ENCODE data around the gene TLX3.

The TLX3 gene

DNA sequence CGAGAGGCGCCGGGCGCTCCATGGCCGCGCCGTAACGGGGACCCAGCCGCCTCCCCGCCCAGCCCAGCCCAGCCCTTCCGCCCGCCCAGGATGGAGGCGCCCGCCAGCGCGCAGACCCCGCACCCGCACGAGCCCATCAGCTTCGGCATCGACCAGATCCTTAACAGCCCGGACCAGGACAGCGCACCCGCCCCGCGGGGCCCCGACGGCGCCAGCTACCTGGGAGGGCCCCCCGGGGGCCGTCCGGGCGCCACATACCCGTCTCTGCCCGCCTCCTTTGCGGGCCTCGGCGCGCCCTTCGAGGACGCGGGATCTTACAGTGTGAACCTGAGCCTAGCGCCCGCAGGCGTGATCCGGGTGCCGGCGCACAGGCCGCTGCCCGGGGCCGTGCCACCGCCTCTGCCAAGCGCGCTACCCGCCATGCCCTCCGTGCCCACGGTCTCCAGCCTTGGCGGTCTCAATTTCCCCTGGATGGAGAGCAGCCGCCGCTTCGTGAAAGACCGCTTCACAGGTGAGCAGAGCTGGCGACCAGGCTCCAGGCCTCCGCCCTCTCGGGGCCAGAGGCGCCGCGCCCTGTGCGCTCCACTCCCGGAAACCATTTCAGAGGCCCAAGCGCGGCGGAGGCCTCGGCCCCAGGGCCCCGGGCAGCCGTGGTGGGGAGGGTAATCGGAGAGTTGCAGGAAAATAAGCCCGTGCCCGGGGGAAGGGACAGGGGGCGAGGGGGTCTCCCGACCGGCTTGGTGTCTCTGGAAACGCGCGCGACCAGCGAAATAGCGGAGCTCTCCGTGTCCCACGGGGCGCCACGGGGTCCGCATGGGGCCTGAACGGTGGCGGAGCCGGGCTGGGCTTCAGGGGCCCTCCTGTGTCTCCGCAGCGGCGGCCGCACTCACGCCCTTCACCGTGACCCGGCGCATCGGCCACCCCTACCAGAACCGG, 496 bp downstream of the TLX3 start:
- no peak for DNase-seq (ENCODE audit: low read depth in 1 of 2, low spot score in 1 of 2)
- no peak for TF ChIP-seq JUND (IDR thresholded peaks at IDR 0.05; ENCODE audit: low read depth)
- in situ Hi-C loops (cut with HindIII; ENCODE audit: low pct_unique_long_range_greater_than_20kb, low sequenced_read_pairs), result no loop called here

DNA sequence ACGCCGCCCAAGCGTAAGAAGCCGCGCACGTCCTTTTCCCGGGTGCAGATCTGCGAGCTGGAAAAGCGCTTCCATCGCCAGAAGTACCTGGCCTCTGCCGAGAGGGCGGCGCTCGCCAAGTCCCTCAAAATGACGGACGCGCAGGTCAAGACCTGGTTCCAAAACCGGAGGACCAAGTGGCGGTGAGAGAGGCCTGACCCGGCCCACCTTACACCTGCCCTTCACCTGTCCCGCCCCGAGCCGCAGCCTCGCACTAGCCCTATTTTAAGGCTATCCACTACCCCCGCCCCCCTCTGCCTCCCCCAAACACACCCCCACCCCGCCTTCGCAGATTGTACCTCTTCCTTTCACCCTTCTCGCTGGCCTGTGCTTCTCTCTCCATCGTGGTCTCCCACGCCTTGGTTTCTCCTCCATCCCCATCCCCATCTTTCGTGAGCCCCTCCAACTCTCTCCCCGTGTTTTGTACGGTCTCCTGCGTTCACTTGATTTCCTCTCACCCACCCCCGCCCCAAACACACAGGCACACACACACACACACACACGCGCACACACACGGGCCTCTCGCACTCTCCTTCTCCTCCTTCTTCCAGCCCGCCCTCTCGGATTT, 1.3 kb downstream of the TLX3 start:
- in situ Hi-C loops (cut with HindIII; ENCODE audit: low pct_unique_long_range_greater_than_20kb, low sequenced_read_pairs), result no loop called here
- no peak for DNase-seq (ENCODE audit: low read depth in 1 of 2, low spot score in 1 of 2)
- TF ChIP-seq JUND (IDR thresholded peaks at IDR 0.05; ENCODE audit: low read depth), result no peak

DNA sequence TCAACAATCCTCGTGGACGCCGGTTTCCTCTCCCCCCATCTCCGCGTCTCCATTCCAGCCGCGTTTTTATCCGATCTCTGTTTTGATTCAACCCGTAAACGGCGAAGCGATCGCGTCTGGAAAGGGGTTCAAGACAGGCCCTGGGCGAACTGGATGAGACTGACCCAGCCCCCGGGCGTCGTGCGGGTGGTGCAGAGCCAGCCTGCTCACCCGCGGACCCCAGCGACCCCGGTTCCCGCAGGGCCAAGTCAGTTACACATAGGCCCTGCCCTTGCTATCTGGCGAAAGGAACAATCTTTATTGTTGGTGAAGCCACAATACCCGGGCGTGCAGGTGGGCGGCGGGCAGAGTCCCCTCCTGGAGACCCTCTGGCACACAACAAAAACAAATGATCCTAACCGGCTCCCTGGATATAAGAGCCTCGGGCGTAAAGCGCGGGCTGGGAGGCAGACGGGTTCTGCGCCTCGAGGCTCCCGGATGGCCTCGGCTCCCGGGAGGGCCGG, 1.8 kb downstream of the TLX3 start:
- in situ Hi-C loops (cut with HindIII; ENCODE audit: low pct_unique_long_range_greater_than_20kb, low sequenced_read_pairs), result no loop called here
- TF ChIP-seq JUND (IDR thresholded peaks at IDR 0.05; ENCODE audit: low read depth), result no peak
- no peak for DNase-seq (ENCODE audit: low read depth in 1 of 2, low spot score in 1 of 2)

DNA sequence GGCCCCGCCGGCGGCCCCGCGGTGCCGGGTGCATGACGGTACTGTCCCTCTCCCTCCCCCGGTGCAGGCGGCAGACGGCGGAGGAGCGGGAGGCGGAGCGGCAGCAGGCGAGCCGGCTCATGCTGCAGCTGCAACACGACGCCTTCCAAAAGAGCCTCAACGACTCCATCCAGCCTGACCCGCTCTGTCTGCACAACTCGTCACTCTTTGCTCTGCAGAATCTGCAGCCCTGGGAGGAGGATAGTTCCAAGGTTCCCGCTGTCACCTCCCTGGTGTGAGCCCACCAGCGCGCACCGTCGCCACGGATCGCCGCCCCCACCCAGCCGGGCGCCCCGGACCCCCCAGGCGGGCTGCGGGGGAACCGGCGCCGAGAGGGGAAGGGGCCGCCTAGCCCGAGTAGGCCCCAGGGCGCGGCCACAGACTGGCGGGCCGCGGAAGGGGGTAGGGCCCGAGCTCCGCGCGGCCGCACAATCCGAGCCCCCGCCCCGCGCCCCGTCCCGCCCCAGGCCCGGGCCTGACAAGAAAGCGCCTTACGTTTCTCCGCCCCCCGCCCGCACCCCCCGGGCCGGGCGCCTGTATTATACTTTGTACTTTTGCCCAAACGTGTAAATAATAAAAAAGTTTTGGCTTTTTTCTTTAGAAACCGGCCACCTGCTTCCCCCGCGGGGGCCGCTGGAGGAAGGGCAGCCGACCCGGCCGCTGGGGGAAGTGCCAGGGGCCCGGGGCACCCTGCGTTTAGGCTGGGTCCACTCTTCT, 2.5 kb downstream of the TLX3 start:
- no peak for DNase-seq (ENCODE audit: low read depth in 1 of 2, low spot score in 1 of 2)
- no peak for TF ChIP-seq JUND (IDR thresholded peaks at IDR 0.05; ENCODE audit: low read depth)
- in situ Hi-C loops (cut with HindIII; ENCODE audit: low pct_unique_long_range_greater_than_20kb, low sequenced_read_pairs), result no loop called here

DNA sequence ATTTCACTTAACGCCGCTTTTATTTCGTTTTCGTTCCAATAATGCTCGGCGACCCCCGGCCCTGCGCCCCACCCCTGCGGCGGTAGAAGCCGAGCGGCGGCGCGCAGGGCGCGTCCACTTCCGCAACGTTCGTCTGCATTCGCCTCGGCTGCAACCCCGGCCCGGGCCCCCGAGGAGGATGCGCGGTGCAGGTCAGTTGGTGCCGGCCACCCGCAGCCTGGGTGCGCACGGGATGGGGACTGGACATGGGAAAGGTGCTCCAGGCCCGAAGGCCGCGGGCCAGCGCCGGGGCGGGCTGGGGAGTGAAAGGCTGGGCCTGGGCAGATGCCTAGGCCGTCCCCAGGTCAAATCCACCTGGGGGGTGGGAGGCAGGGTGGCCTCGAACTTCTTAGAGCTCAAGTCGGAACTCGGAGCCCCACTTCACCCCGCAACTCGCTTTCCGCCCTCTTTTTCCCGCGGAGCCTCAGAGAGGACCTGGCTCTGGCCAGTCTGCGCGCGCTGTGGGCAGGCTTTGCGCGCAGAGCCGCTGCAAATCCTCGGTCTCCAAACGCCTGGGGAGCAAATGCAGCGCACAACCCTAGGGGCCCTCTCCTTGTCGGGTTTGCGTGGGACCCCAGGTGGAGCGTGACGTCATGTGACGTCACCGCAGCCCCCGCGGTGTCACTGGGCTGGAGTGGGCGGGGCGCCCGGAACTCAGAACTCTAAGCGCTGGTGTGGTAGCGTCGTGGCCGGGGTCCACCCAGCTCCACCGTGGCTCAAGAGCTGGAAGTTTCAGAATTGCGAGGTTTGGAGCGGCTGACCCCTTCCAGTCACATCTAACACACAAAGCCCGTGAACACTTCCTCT, 3.3 kb downstream of the TLX3 start:
- no peak for TF ChIP-seq JUND (IDR thresholded peaks at IDR 0.05; ENCODE audit: low read depth)
- no peak for DNase-seq (ENCODE audit: low read depth in 1 of 2, low spot score in 1 of 2)
- in situ Hi-C loops (cut with HindIII; ENCODE audit: low pct_unique_long_range_greater_than_20kb, low sequenced_read_pairs), result no loop called here

DNA sequence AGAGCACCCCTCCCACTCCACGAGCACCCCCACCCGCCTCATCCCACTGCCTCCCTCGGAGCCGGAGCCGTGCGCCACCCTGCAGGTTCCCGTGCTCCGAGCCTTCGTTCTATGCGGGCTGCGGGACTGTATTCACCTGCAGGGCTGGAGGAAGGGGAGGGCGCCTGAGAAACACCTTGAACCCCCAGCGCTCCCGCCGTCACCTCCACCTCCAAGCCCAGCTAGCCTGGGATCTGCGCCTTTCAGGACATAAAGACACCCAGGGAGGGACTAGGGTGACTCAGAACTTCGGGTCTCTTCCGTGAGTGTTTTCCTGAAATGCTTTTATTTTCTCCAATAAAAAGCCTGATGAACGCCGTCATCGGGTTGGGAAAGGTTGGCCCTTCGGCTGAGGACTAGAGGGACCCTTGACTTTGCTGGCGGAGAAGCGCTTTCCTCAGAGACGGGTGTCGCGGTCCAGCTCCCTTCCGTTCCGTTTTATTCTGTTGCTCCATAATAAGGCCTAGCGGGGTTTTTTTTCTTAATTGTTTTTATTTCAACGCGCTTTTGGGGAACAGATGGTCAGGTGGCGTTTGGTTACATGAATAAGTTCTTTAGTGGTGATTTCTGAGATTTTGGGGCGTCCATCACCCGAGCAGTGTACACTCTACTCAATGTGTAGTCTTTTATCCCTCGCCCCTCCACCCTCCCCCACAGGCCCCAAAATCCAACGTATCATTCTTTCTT, 4.6 kb downstream of the TLX3 start:
- no peak for DNase-seq (ENCODE audit: low read depth in 1 of 2, low spot score in 1 of 2)
- in situ Hi-C loops (cut with HindIII; ENCODE audit: low pct_unique_long_range_greater_than_20kb, low sequenced_read_pairs), result no loop called here
- no peak for TF ChIP-seq JUND (IDR thresholded peaks at IDR 0.05; ENCODE audit: low read depth)

DNA sequence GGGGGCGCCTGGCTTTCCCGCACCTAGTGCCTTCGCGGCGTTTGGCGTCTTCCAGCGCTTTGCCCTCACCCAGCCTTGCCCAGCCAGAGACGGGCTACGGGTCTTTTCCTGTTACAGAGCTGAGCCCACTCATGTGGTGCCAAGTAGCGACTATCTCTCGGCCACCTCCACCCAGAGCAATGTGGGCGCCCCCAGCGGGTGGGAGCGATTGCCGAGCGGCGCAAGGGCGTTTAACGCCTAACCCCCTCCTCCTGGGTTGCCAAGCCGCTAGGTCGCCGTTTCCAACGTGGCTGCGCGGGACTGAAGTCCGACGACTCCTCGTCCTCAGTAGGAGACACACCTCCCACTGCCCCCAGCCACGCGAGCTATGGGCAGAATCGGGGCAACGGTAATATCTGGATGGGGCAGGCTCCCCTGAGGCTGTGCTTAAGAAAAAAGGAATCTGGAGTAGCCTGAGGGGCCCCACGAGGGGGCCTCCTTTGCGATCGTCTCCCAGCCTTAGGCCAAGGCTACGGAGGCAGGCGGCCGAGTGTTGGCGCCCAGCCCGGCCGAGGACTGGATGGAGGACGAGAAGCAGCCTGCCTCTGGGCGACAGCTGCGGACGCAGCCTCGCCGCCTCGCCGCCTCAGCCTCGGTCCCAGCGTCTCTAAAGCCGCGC, 5.8 kb downstream of the TLX3 start:
- in situ Hi-C loops (cut with HindIII; ENCODE audit: low pct_unique_long_range_greater_than_20kb, low sequenced_read_pairs), result no loop called here
- no peak for DNase-seq (ENCODE audit: low read depth in 1 of 2, low spot score in 1 of 2)
- no peak for TF ChIP-seq JUND (IDR thresholded peaks at IDR 0.05; ENCODE audit: low read depth)

DNA sequence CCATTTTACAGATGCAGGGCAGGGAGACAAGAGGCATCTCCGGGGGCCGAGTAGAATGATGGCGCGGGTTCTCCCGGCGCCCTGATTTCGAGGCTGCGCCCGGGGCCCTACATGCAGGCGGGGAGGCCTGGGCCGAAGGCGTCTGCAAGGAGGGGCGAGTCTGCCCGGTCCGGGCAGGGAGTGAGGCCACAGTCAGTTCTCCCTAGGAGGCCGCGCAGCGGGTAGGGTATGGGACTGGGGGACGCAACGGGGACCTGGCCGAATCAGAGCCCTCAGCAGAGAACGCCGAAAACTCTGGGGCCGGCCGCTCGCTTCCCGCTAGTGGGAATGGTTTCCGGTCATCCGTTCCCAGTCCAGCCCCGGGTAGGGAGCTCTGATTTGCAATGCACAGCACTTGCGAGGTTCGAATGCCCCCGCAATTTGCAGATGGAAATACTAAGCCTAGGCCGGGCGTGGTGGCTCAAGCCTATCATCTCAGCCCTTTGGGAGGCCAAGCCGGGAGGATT, 6.4 kb downstream of the TLX3 start:
- no peak for DNase-seq (ENCODE audit: low read depth in 1 of 2, low spot score in 1 of 2)
- TF ChIP-seq JUND (IDR thresholded peaks at IDR 0.05; ENCODE audit: low read depth), result no peak
- in situ Hi-C loops (cut with HindIII; ENCODE audit: low pct_unique_long_range_greater_than_20kb, low sequenced_read_pairs), result no loop called here

DNA sequence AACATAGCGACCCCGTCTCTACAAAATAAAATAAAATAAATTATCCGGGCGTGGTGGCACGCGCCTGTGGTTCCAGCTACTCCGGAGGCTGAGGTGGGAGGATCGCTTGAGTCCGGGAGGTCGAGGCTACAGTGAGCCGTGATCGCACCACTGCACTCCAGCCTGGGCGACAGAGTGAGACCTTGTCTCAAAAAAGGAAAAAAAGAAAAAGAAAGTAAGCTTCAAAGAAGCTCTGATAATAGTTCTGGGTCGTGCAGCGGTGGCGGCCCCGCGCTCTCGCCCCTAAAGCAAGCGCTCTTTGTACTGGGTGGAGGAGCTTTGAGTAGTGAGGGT, 6.8 kb downstream of the TLX3 start:
- no peak for TF ChIP-seq JUND (IDR thresholded peaks at IDR 0.05; ENCODE audit: low read depth)
- DNase-seq (ENCODE audit: low read depth in 1 of 2, low spot score in 1 of 2), result no peak
- in situ Hi-C loops (cut with HindIII; ENCODE audit: low pct_unique_long_range_greater_than_20kb, low sequenced_read_pairs), result no loop called here

DNA sequence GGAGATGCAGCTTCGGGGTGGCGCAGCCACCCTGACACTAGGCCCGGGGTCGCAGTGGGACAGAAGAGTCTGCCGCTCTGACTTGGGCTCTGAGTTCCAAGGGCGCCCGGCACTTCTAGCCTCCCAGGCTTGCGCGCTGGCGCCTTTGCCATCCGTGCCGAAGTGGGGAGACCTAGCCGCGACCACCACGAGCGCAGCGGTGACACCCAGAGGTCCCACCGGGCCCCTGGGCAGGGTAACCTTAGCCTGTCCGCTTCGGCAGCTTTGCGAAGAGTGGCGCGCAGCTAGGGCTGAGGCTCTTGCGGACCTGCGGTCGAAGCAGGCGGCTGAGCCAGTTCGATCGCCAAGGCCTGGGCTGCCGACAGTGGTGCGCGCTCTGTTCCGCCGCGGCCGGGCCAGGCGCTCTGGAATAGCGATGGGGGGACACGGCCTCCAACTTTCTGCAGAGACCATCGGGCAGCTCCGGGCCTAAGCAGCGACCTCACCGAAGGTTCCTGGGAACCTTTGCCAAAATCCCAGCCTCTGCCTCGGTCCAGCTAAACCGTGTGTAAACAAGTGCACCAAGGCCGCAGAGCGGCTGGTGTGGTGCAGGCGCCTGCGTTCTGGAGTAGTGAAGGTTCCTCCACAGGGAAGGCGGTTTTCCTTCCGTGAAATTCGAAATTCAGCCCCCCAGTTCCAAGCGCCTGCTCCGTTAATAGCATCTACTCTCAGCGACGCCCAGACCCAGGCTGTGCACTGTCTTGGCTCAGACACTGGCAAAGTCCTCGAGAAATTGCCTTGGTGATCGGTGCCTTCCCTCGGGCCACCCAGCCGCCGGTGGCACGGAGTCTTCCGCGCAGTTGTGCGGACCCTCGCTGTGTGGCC, 7.4 kb downstream of the TLX3 start:
- no peak for DNase-seq (ENCODE audit: low read depth in 1 of 2, low spot score in 1 of 2)

More for the DNA sequence above, 7.4 kb downstream of the TLX3 start:
- in situ Hi-C loops (cut with HindIII; ENCODE audit: low pct_unique_long_range_greater_than_20kb, low sequenced_read_pairs), result no loop called here
- TF ChIP-seq JUND (IDR thresholded peaks at IDR 0.05; ENCODE audit: low read depth), result no peak

Data from T47D (cell line).